ENCODE measurements around the gene PVALEF. TPM values are rescaled to one million over a fixed set of nuclear protein-coding genes. Genes with fewer than 3 reads are reported as not detected.
"Not testable (repeated sequence)": the region's sequence is repeated elsewhere in the genome, so short reads cannot be mapped to it uniquely, and the experiment has no call there.

Gene PVALEF
- total and polyA plus RNA-seq, 2 donors: not detected

- Histone ChIP-seq H3K27ac (ENCODE audit: low read depth) (no peak overlapping the region), H3K4me3 (ENCODE audit: low read depth, low read length) (no peak overlapping the region), H3K36me3 (ENCODE audit: insufficient read depth) (no peaks in the 10 kb centered on the region), H3K4me1 (ENCODE audit: insufficient read depth) (no peaks in the 10 kb centered on the region)
- 84% methylated on average over 17 of the region's 17 CpGs for WGBS
- DNase-seq (ENCODE audit: extremely low spot score): no peak
These were observed 21.4 kb upstream of the PVALEF start for GRCh38 chr17:81143717-81144422.

- 85% methylated on average over 14 of the region's 14 CpGs for WGBS
These were observed 20.9 kb upstream of the PVALEF start for GRCh38 chr17:81144423-81144781.

GRCh38 chr17:81146208-81146607 lies 19.1 kb upstream of the PVALEF start:
- H3K27ac ChIP-seq (ENCODE audit: low read depth); DNase-seq (ENCODE audit: extremely low spot score); H3K36me3 ChIP-seq (ENCODE audit: insufficient read depth); H3K4me1 ChIP-seq (ENCODE audit: insufficient read depth); H3K4me3 ChIP-seq (ENCODE audit: low read depth, low read length): not testable (repeated sequence)
- WGBS: 83% methylated on average over 10 of the region's 10 CpGs

More at GRCh38 chr17:81144423-81144781, 20.9 kb upstream of the PVALEF start:
- Histone ChIP-seq H3K36me3 (ENCODE audit: insufficient read depth) (no peaks in the 10 kb centered on the region), H3K27ac (ENCODE audit: low read depth) (no peak overlapping the region), H3K4me1 (ENCODE audit: insufficient read depth) (no peaks in the 10 kb centered on the region), H3K4me3 (ENCODE audit: low read depth, low read length) (no peak overlapping the region)
- no peak for DNase-seq (ENCODE audit: extremely low spot score)

GRCh38 chr17:81147701-81148100 lies 17.6 kb upstream of the PVALEF start:
- no peak for DNase-seq (ENCODE audit: extremely low spot score)
- Histone ChIP-seq H3K27ac (ENCODE audit: low read depth) (no peak overlapping the region), H3K36me3 (ENCODE audit: insufficient read depth) (no peaks in the 10 kb centered on the region), H3K4me3 (ENCODE audit: low read depth, low read length) (no peak overlapping the region), H3K4me1 (ENCODE audit: insufficient read depth) (no peaks in the 10 kb centered on the region)
- WGBS: 79% methylated on average over 10 of the region's 10 CpGs

GRCh38 chr17:81148571-81148970 lies 16.7 kb upstream of the PVALEF start:
- Histone ChIP-seq H3K27ac (ENCODE audit: low read depth) (no peak overlapping the region), H3K4me3 (ENCODE audit: low read depth, low read length) (no peak overlapping the region), H3K4me1 (ENCODE audit: insufficient read depth) (no peaks in the 10 kb centered on the region), H3K36me3 (ENCODE audit: insufficient read depth) (no peaks in the 10 kb centered on the region)
- WGBS: 88% methylated on average over 15 of the region's 15 CpGs
- no peak for DNase-seq (ENCODE audit: extremely low spot score)

GRCh38 chr17:81148986-81149533 lies 16.2 kb upstream of the PVALEF start:
- H3K36me3 ChIP-seq (ENCODE audit: insufficient read depth): no peaks in the 10 kb centered on the region
- H3K4me3 ChIP-seq (ENCODE audit: low read depth, low read length): no peak overlapping the region
- no peak for DNase-seq (ENCODE audit: extremely low spot score)
- 74% methylated on average over 14 of the region's 14 CpGs for WGBS
- H3K4me1 ChIP-seq (ENCODE audit: insufficient read depth): no peaks in the 10 kb centered on the region
- no peak overlapping the region for H3K27ac ChIP-seq (ENCODE audit: low read depth)

- 76% methylated on average over 14 of the region's 14 CpGs for WGBS
- H3K4me3 ChIP-seq (ENCODE audit: low read depth, low read length): no peak overlapping the region
- no peak for DNase-seq (ENCODE audit: extremely low spot score)
- H3K4me1 ChIP-seq (ENCODE audit: insufficient read depth): no peaks in the 10 kb centered on the region
- H3K27ac ChIP-seq (ENCODE audit: low read depth): no peak overlapping the region
- H3K36me3 ChIP-seq (ENCODE audit: insufficient read depth): no peaks in the 10 kb centered on the region
These were observed 14.8 kb upstream of the PVALEF start for GRCh38 chr17:81150377-81151077.

- Histone ChIP-seq H3K4me1 (ENCODE audit: insufficient read depth) (no peaks in the 10 kb centered on the region), H3K27ac (ENCODE audit: low read depth) (no peak overlapping the region), H3K4me3 (ENCODE audit: low read depth, low read length) (no peak overlapping the region), H3K36me3 (ENCODE audit: insufficient read depth) (no peaks in the 10 kb centered on the region)
- WGBS: 71% methylated on average over 13 of the region's 13 CpGs
- DNase-seq (ENCODE audit: extremely low spot score): no peak
These were observed 14.0 kb upstream of the PVALEF start for GRCh38 chr17:81151278-81151677.

GRCh38 chr17:81152288-81152828 lies 12.9 kb upstream of the PVALEF start:
- Histone ChIP-seq H3K27ac (ENCODE audit: low read depth) (no peak overlapping the region), H3K4me3 (ENCODE audit: low read depth, low read length) (no peak overlapping the region), H3K36me3 (ENCODE audit: insufficient read depth) (no peaks in the 10 kb centered on the region), H3K4me1 (ENCODE audit: insufficient read depth) (no peaks in the 10 kb centered on the region)
- 84% methylated on average over 8 of the region's 8 CpGs for WGBS
- DNase-seq (ENCODE audit: extremely low spot score): no peak

GRCh38 chr17:81153340-81153803 lies 11.9 kb upstream of the PVALEF start:
- DNase-seq (ENCODE audit: extremely low spot score): no peak
- H3K36me3 ChIP-seq (ENCODE audit: insufficient read depth): no peaks in the 10 kb centered on the region
- H3K4me3 ChIP-seq (ENCODE audit: low read depth, low read length): no peak overlapping the region
- WGBS: 73% methylated on average over 17 of the region's 17 CpGs
- no peak overlapping the region for H3K27ac ChIP-seq (ENCODE audit: low read depth)
- H3K4me1 ChIP-seq (ENCODE audit: insufficient read depth): no peaks in the 10 kb centered on the region

GRCh38 chr17:81154016-81154415 lies 11.3 kb upstream of the PVALEF start:
- DNase-seq (ENCODE audit: extremely low spot score); H3K4me3 ChIP-seq (ENCODE audit: low read depth, low read length); H3K4me1 ChIP-seq (ENCODE audit: insufficient read depth); H3K36me3 ChIP-seq (ENCODE audit: insufficient read depth); H3K27ac ChIP-seq (ENCODE audit: low read depth): not testable (repeated sequence)
- 93% methylated on average over 9 of the region's 9 CpGs for WGBS

GRCh38 chr17:81154961-81155360 lies 10.3 kb upstream of the PVALEF start:
- Histone ChIP-seq H3K4me3 (ENCODE audit: low read depth, low read length) (no peak overlapping the region), H3K36me3 (ENCODE audit: insufficient read depth) (no peaks in the 10 kb centered on the region), H3K27ac (ENCODE audit: low read depth) (no peak overlapping the region), H3K4me1 (ENCODE audit: insufficient read depth) (no peaks in the 10 kb centered on the region)
- WGBS: 94% methylated on average over 18 of the region's 18 CpGs
- no peak for DNase-seq (ENCODE audit: extremely low spot score)

- 91% methylated on average over 38 of the region's 38 CpGs for WGBS
- H3K4me1 ChIP-seq (ENCODE audit: insufficient read depth): no peaks in the 10 kb centered on the region
- H3K36me3 ChIP-seq (ENCODE audit: insufficient read depth): no peaks in the 10 kb centered on the region
- H3K4me3 ChIP-seq (ENCODE audit: low read depth, low read length): no peak overlapping the region
- no peak overlapping the region for H3K27ac ChIP-seq (ENCODE audit: low read depth)
- DNase-seq (ENCODE audit: extremely low spot score): no peak
These were observed 8.2 kb upstream of the PVALEF start for GRCh38 chr17:81156866-81157805.
